C4-2B (cell line): ENCODE measurements around the gene LAGE3.

Experiments
- ZFX ChIP-seq: fragments of 450-650 bp; IDR thresholded peaks from 2 replicates; pipeline ENCODE4 v1.6.1; 2017
- TF ChIP-seq, protein P1 (sequence below): fragments of 450-650 bp; conservative IDR thresholded peaks from 2 replicates; pipeline ENCODE4 v1.5.1; 2017; ENCODE audit warnings: mild to moderate bottlenecking

DNA sequence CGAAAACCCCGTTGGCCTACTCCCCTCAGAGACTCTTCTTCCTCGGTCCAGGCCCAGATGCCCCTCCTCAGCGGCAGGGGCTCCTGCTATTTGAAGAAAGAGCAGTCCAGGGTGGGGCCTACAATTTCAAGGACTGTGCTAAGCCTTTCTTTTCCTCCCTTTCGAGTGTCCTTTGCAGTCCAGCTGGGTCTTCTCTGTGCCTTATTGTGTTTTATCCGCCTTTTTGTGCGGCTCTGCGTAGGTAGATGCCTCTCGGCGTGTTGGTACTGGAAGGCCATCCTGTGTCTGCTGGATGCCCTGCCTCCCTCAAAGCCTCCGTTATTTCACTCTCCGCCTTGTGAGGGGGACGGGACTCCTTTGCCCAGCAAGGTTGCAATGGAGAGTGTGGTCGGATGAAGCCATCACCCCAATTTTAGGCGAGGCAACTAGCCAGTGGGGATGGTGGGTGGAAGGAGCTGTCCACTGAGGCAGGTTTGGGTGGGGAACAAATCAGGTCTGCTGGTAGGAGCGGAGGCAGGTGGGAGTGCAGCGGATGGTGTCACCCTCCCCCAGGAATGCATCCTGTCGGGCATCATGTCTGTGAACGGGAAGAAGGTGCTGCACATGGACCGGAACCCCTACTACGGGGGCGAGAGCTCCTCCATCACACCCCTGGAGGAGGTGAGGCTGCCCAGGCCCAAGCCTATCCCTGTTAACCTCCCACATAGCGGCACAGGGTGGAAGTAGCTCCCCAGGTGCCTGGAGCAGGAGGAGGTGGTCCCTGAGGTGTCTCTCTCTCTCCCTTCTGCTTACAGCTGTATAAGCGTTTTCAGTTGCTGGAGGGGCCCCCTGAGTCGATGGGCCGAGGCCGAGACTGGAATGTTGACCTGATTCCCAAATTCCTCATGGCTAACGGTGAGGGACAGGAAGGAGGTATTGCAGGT, 40.8 kb downstream of the LAGE3 start:
- no peak for TF ChIP-seq ZFX
- TF ChIP-seq, protein P1, sequence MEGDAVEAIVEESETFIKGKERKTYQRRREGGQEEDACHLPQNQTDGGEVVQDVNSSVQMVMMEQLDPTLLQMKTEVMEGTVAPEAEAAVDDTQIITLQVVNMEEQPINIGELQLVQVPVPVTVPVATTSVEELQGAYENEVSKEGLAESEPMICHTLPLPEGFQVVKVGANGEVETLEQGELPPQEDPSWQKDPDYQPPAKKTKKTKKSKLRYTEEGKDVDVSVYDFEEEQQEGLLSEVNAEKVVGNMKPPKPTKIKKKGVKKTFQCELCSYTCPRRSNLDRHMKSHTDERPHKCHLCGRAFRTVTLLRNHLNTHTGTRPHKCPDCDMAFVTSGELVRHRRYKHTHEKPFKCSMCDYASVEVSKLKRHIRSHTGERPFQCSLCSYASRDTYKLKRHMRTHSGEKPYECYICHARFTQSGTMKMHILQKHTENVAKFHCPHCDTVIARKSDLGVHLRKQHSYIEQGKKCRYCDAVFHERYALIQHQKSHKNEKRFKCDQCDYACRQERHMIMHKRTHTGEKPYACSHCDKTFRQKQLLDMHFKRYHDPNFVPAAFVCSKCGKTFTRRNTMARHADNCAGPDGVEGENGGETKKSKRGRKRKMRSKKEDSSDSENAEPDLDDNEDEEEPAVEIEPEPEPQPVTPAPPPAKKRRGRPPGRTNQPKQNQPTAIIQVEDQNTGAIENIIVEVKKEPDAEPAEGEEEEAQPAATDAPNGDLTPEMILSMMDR = no peak
